ENCODE results near the gene HIBADH. TPM values are rescaled to one million over a fixed set of nuclear protein-coding genes. Genes with fewer than 3 reads are reported as not detected.

HIBADH gene
- total RNA-seq, 4 donors from 2014 or later = 18.0 to 74.8 (median 41.2) TPM

- DNase-seq = no peak
- Histone ChIP-seq H3K4me1 (no peaks in the 10 kb centered on the region), H3K27me3 (no peaks in the 10 kb centered on the region), H3K27ac (no peak overlapping the region), H3K36me3 (no peaks in the 10 kb centered on the region), H3K9me3 (no peaks in the 10 kb centered on the region), H3K4me3 (no peak overlapping the region)
- in situ Hi-C loops (cut with MboI; ENCODE audit: low pct_ligation_motif_present in 1 of 4, low pct_unique_long_range_greater_than_20kb in 1 of 4, low sequenced_read_pairs in 3 of 4) (loop anchor here in 2 of 4 donors (25.0 kb wide), 2 partner anchors 317 to 383 kb away; partner anchors contain the start of gene HOXA13 (in 1 of the 2)), intact Hi-C loops (cut with DNase I; ENCODE audit: low total_unique reads) (no loop called here)
- 93 to 97% methylated on average over 3 to 5 of the region's 5 CpGs for WGBS, 2 donors (ENCODE audit: low coverage in 1 of 2)
- no peak for TF ChIP-seq POLR2AphosphoS5 (IDR thresholded peaks at IDR 0.05)
- TF ChIP-seq, protein P1, sequence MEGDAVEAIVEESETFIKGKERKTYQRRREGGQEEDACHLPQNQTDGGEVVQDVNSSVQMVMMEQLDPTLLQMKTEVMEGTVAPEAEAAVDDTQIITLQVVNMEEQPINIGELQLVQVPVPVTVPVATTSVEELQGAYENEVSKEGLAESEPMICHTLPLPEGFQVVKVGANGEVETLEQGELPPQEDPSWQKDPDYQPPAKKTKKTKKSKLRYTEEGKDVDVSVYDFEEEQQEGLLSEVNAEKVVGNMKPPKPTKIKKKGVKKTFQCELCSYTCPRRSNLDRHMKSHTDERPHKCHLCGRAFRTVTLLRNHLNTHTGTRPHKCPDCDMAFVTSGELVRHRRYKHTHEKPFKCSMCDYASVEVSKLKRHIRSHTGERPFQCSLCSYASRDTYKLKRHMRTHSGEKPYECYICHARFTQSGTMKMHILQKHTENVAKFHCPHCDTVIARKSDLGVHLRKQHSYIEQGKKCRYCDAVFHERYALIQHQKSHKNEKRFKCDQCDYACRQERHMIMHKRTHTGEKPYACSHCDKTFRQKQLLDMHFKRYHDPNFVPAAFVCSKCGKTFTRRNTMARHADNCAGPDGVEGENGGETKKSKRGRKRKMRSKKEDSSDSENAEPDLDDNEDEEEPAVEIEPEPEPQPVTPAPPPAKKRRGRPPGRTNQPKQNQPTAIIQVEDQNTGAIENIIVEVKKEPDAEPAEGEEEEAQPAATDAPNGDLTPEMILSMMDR (IDR thresholded peaks at IDR 0.05) = no peak
- no peak for TF ChIP-seq POLR2A (IDR thresholded peaks at IDR 0.05)
- TF ChIP-seq EP300 (IDR thresholded peaks at IDR 0.05; ENCODE audit: low read depth) = no peak
Measured at GRCh38 chr7:27595009-27595408, 67.7 kb downstream of the HIBADH start.

DNA sequence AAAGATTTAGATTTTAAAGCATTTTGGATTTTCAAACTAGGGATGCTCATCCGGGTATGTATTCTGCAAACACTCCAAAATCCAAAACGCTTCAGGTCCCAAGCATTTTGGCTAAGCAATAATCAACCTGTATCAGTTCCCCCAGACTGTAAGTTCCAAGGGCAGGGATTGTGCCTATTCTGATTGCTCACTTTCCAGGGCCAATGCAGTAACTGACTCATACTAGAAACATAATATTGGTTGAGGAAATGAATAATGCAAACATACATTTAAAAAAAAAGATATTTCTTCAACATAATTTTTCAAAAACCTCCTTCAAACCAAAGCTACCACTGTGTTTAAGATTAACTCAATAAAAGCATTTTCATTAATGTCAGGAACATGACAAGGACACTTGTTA is 69.5 kb downstream of the HIBADH start:
- Histone ChIP-seq H3K27ac (no peak overlapping the region), H3K27me3 (no peaks in the 10 kb centered on the region), H3K36me3 (no peaks in the 10 kb centered on the region), H3K4me3 (no peak overlapping the region), H3K4me1 (no peaks in the 10 kb centered on the region), H3K9me3 (no peaks in the 10 kb centered on the region)
- 83 to 100% methylated on average over 1 to 2 of the region's 2 CpGs for WGBS, 2 donors (ENCODE audit: low coverage in 1 of 2)
- TF ChIP-seq EP300 (IDR thresholded peaks at IDR 0.05; ENCODE audit: low read depth) (no peak), POLR2A (IDR thresholded peaks at IDR 0.05) (no peak), POLR2AphosphoS5 (IDR thresholded peaks at IDR 0.05) (no peak)
- TF ChIP-seq, protein P1 (IDR thresholded peaks at IDR 0.05) = no peak
- in situ Hi-C loops (cut with MboI; ENCODE audit: low pct_ligation_motif_present in 1 of 4, low pct_unique_long_range_greater_than_20kb in 1 of 4, low sequenced_read_pairs in 3 of 4) = loop anchor here in 2 of 4 donors (25.0 kb wide), 2 partner anchors 319 to 381 kb away; partner anchors contain the start of gene HOXA13 (in 1 of the 2)
- DNase-seq = no peak
- intact Hi-C loops (cut with DNase I; ENCODE audit: low total_unique reads) = no loop called here

DNA sequence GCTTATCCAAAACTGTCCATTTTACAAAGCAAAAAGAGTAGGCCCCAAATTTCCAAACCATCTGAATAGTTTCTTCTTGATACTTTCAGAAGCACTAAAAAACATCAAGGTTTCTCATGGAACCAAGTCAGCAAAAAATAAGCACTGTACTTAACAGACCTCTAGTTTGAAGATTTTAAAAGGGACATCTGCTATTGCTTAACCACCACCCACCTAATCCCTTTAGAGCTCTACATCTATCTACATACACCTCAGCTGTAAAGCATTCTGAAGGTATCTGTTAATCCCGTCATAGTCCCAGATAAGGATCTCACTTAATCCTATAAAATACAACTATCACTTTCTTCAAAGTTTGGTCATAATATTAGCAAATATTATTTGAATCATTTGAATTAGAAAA is 72.3 kb downstream of the HIBADH start:
- in situ Hi-C loops (cut with MboI; ENCODE audit: low pct_ligation_motif_present in 1 of 4, low pct_unique_long_range_greater_than_20kb in 1 of 4, low sequenced_read_pairs in 3 of 4) = loop anchor here in 2 of 4 donors (25.0 kb wide), 2 partner anchors 322 to 378 kb away; partner anchors contain the start of gene HOXA13 (in 1 of the 2)
- TF ChIP-seq EP300 (IDR thresholded peaks at IDR 0.05; ENCODE audit: low read depth) (no peak), POLR2AphosphoS5 (IDR thresholded peaks at IDR 0.05) (no peak), POLR2A (IDR thresholded peaks at IDR 0.05) (no peak)
- TF ChIP-seq, protein P1 (IDR thresholded peaks at IDR 0.05) = no peak
- 14% methylated on average over 1 of the region's 1 CpG; no CpG with 5 or more reads in 1 of the 2 donors for WGBS, 2 donors (ENCODE audit: low coverage in 1 of 2)

DNA sequence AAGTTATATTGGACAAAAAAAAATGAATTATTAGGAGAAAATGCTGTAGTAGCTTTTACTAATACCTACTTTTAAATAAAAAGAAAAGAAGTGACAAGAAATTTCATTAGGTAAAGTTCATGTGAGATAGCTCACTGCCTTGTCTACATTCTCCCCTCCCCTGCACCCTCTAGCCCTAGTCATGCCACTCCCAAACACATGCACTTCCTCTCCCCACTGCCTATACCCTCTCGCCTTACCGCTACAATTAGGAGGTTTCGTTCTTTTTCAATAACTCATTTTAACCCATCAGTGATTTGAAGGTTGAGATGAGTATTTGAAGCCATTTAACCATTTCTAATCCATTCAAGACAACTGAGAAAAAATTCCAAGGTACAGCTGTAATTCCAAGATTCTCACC is 75.3 kb downstream of the HIBADH start:
- H3K4me3 ChIP-seq = no peak overlapping the region
- DNase-seq = no peak
- H3K27me3 ChIP-seq = no peaks in the 10 kb centered on the region
- in situ Hi-C loops (cut with MboI; ENCODE audit: low pct_ligation_motif_present in 1 of 4, low pct_unique_long_range_greater_than_20kb in 1 of 4, low sequenced_read_pairs in 3 of 4) (loop anchor here in 2 of 4 donors (25.0 kb wide), 2 partner anchors 325 to 375 kb away; partner anchors contain the start of gene HOXA13 (in 1 of the 2)), intact Hi-C loops (cut with DNase I; ENCODE audit: low total_unique reads) (no loop called here)
- no peaks in the 10 kb centered on the region for H3K4me1 ChIP-seq
- H3K36me3 ChIP-seq = no peaks in the 10 kb centered on the region
- WGBS, 2 donors (ENCODE audit: low coverage in 1 of 2) = 91 to 95% methylated on average over 3 of the region's 3 CpGs
- no peak overlapping the region for H3K27ac ChIP-seq
- H3K9me3 ChIP-seq = no peaks in the 10 kb centered on the region
- TF ChIP-seq POLR2AphosphoS5 (IDR thresholded peaks at IDR 0.05) (no peak), EP300 (IDR thresholded peaks at IDR 0.05; ENCODE audit: low read depth) (no peak), POLR2A (IDR thresholded peaks at IDR 0.05) (no peak)

More for the DNA sequence above, 72.3 kb downstream of the HIBADH start:
- Histone ChIP-seq H3K4me1 (no peaks in the 10 kb centered on the region), H3K27me3 (no peaks in the 10 kb centered on the region), H3K4me3 (no peak overlapping the region), H3K36me3 (no peaks in the 10 kb centered on the region), H3K27ac (no peak overlapping the region), H3K9me3 (no peaks in the 10 kb centered on the region)
- DNase-seq = no peak
- intact Hi-C loops (cut with DNase I; ENCODE audit: low total_unique reads) = no loop called here
